HG02852 (cell line): ENCODE measurements around the gene RWDD3.

Experiments used
- ATAC-seq: cut with Tn5 transposase; IDR thresholded peaks from one replicate; pipeline ENCODE4 v1.9.1; 2021; ENCODE audit warnings: mild to moderate bottlenecking, moderate library complexity; ENCODE audit not compliant: unreplicated experiment

RWDD3 gene

DNA sequence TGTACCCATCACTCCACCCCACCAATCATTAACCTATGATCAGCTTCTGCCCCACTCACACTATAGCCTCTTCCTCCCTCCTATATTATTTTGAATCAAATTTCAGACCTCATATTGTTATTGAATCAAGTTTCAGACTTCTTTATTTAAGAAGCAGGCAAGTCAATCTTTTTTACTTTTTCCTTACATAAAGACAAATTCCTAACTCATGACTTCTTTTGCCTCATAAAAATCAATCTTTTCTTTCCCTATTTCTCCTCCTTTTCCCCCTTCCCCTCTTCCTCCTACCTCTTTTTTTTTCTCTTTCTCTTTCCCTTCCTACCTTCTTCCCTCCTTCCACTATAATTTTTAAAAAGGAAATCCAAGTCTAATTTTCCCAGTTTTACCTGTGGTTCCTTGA is 4.3 kb upstream of the RWDD3 start:
- ATAC-seq: no peak

DNA sequence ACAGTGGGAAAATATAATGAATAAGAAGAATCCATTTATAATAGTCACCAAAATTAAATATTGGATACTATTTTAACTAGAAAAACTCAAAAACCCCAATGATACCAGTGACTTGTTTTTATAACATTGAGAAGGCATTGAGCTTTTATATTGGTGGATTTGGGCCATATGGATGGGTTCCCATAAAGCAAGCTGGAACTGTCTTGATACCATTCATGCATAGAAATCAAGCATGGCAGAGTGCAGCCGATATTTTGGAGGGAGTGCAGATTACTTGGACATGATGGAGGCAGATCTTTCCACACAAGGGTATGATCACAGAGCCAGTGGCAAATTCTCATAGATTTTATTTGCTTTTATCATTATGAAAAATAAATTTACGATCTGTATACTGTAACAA is 3.8 kb upstream of the RWDD3 start:
- ATAC-seq: no peak

GRCh38 chr1:95230768-95231191 is 3.2 kb upstream of the RWDD3 start:
- no peak for ATAC-seq

DNA sequence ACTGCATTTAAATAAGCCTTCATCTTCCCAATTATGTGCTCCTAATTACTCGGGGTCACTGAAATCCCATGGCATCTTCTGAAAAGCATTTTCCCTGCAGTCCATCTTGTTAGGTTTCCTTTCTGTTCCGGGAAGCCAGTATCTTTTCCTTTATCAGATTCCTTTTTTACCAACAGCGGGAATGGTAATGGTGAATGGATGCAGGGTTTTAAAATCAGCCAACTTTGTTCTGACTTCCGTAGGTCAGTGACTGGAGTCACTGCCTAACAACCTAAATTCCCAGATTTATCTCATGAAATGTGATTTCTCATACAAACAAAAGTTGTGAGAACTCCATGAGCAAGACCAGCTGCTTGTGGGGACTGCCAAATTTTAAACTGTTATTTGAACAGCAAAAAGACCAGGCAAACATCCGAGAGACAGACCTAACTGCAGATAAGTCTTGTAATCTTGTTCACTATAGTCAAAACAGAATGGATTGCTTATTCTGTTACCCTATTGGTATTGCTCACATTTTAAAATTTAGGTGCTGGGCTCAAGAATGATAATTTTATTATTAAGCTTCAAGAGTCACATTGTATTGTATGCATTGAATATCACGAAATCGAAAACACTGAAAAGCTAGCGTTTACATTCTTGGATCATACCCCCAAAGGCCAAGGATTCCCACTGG is 1.2 kb upstream of the RWDD3 start:
- no peak for ATAC-seq

DNA sequence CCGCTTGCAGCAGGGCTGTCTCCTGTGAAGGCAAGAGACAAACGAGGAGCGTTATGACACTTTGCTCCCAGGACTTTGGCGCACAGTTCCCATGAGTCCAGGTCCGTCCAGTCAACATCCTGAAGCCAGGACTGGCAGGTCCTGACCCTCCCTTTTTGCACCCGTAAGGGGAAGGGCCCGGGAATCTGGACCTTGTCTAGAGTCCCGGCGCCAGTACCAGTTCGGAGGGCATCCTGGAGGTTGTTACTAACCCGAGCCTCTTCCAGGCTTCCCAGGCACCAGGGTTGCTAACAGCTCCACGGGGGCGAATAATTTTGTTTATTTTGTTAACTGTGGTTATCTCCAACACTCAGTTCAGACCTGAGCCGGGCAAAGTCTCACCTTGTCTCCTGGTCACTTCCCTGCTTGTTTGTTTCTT is 682 bp upstream of the RWDD3 start:
- no peak for ATAC-seq

DNA sequence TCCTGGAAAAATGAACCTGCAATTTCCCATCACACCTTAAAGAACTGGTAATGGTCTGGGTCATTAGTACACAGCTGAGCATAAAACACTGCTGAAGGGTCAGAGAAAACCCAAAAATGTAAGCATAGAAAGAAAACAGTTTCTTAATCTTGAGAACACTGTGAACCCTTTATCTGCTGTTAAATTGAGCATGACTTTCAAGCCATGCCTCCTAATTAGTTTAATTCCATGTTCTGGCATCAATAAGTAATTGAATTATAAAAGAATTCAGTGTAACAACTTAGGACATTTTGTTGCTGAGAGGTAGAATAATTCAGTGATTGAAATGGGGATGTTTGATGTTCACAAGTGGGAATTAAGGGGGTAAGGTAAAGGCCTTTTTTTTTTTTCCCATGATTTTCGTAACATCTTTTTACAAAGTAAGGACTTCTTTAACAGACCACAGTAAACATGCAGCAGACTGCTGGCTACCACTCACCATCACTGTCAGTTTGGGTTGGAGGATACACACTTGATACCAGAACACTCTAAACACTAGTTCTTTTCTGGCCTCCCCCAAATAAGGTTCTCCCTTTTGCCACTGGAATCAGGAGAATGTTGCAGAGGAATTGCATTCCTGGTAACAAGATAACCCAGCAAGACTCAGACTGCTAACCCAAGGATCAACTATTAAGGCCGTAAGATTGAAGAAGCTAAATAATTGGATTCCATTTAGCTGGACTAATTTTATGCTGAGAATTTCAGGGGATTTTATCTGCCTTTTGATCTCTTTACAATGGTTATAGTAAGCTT is 3.0 kb downstream of the RWDD3 start:
- ATAC-seq: no peak

DNA sequence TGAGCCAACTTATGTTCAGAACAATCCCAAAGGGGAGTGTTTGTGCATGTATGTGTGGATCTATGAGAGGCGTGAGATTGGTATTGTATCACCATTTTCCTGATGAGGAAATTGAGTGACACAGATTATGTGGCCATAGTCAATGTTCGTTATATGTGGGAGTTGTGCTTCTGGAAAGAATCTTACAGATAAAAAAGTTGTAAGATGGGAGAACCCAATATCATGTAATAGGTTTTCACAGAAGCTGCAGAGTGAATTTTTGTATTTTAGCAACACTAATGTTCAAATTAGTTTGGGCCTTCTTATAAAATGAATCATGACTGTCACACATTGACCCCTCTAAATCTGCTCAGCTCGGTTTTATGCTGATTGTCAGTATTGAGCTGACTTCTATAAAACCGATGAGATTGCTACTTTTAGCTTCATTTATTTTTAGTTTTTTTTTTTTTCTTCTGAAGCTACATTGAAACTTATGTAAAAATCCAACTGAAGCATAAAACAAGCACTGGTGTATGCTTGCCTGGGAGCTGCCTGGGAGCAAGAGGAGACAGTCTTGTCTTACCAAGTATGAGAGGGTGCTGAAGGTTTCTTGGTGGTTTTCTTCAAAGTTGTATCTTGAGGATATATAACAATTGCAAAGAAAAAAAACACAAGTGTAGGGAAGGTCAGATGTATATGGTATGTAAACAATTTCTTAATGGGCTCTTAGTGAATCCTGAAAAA is 4.1 kb downstream of the RWDD3 start:
- ATAC-seq: no peak

DNA sequence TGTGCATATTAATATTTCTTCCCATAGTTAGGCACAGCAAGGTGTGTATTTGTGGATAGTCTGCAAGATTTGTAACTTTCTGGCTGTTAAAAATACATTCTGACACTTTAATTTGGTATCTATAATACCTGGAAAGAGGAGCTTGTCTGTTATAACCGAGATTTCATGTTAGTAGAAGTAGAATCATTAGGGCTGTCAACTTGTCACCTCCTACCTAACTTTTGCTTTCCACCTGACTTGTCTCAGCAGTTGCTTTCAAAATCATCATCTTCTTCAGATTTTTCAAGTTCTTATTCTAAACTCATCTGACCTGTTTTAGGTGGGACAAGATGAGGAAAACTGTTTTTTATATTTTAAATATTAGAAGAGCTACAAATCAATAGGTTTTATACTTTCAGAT is 11.0 kb downstream of the RWDD3 start:
- no peak for ATAC-seq

GRCh38 chr1:95246511-95246910 is 12.5 kb downstream of the RWDD3 start:
- ATAC-seq: no peak

DNA sequence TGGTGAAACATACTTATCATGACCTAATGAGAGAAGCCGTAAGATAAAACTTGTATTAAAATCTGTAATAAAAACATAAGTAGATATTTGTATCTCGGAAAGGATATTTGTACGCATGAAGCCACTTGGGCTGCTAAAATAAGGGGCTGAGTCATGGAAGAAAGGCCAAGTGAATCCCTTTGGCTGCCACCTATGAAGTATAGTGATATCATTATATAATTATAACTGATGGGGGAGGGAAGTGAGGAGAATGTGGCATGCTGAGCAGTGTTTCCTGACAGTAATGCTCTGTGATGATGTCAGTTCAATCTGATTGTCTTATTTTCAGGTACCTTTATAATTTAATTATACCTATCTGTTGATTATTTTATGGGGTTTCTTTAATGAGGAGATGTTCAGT is 13.6 kb downstream of the RWDD3 start:
- no peak for ATAC-seq

GRCh38 chr1:95249916-95250315 is 15.9 kb downstream of the RWDD3 start:
- ATAC-seq: no peak

DNA sequence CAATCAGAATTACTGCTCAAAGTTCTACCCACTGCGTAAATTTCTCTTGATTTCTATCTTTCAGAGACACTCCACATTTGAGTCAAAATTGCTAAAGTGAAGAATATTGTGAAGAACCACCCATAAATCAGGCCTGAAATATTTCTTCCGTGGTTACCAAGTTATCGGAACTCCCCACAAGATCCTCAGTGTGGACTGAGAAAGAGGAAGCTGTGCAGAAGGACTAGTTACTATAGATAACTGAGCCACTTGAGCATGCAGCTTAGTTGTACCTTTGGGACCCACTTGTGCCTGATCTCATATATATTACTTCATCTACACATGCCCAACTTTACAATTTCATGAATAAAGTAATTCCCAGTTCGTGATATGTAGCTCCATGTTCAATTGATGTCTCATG is 18.4 kb downstream of the RWDD3 start:
- ATAC-seq: peak; percentile 57

- ATAC-seq: no peak
These were observed 20.9 kb downstream of the RWDD3 start for GRCh38 chr1:95254959-95255358.

- ATAC-seq: no peak
These were observed 21.8 kb downstream of the RWDD3 start for GRCh38 chr1:95255826-95256225.

DNA sequence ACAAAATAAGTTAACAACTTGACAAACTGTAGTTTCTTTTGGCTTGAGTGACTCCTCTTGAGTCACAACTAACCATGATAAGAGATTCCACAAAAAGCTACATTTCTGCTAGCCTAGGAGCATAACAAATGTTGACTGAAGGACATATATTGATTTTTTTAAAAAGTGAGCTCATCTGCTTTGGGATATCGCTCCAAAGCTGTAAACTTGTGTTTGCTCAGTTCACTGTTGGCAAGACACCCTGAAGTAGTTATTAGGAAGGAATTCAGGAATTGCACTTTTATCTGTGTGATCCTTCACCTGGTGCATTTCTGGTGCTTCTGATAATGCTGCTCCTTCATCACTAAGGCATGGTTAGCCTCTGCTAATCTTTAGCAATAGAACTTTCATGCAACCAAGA is 23.7 kb downstream of the RWDD3 start:
- no peak for ATAC-seq

- ATAC-seq: no peak
These were observed 25.2 kb downstream of the RWDD3 start for GRCh38 chr1:95259245-95259644.

- no peak for ATAC-seq
These were observed 28.9 kb downstream of the RWDD3 start for GRCh38 chr1:95262913-95263312.

GRCh38 chr1:95263450-95263849 is 29.4 kb downstream of the RWDD3 start:
- no peak for ATAC-seq

DNA sequence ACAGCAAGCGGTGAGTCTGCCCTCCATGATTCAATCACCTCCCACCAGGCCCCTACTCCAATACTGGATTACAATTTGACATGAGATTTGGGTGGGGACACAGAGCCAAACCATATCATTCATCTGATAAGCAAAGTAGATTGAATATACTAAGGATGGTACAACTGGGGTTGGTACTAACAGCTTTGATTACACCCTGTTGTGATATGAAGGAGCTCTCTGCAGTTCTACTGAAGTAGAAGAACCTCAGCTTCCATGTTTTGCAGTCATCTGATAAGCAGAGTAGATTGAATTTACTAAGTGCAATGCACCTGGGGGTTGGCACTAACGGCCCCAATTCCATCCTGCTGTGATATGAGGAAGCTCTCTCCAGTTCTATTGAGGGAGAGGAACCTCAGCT is 31.1 kb downstream of the RWDD3 start:
- no peak for ATAC-seq

GRCh38 chr1:95276429-95276828 is 42.4 kb downstream of the RWDD3 start:
- ATAC-seq: no peak

DNA sequence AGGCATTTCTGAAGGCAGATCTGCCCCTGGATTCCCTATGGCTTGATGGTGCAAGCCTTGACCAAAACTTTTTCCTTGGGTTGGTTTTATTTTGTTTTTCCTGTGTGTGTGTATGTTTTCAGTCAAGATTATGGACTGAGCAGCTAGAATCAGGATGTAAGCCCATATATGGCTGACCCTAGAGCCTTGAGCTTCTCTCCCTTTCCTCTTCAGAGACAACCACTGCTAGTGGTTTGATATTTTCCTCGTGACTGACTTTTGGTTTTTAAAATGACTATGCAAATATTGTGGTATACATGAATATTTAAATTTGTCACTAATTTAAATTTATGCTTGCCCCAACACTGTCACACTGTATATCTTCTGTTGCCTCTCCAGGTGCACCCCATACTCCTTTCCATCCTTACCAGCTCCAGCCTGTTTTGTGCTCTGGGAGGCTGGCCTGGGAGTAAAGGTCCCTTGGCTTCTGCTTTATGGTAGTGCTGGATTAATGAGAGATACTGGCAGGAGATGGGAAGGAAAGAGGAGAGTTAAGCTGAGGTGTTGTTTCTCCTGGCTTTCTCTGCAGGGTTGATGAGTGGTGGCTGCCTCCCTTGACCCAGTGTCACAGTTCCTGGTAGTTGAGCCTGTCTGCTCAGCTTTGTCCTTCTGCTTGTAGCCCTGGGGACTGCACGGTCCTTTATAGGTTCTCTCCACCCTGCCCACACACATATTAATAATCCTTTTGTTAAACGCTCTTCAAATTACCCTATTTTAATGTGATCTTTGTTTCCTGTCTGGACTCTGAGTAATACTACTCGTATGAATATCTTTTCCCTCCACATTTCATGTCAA is 44.4 kb downstream of the RWDD3 start:
- ATAC-seq: peak; percentile 81
